ENCODE results near the gene SGO1. TPM values are rescaled to one million over a fixed set of nuclear protein-coding genes. Genes with fewer than 3 reads are reported as not detected.
A peak's percentile ranks its signal among the peaks of the same experiment; 100 is the strongest.
"Not testable (repeated sequence)": the region's sequence is repeated elsewhere in the genome, so short reads cannot be mapped to it uniquely, and the experiment has no call there.

The SGO1 gene
- total RNA-seq, 1 experiment from 2014 or later = 34.3 TPM

- POLR2A ChIA-PET; DNase-seq (ENCODE audit: low spot score); H3K4me1 Mint-ChIP-seq; H3K4me3 Mint-ChIP-seq; ATAC-seq; CTCF ChIA-PET; H3K27ac Mint-ChIP-seq; H3K27me3 Mint-ChIP-seq (ENCODE audit: low read depth); H3K36me3 Mint-ChIP-seq: not testable (repeated sequence)
- H3K9me3 Mint-ChIP-seq = peaks cover 21% of the 10 kb centered on the region
Observed at GRCh38 chr3:20207945-20208344, 21.9 kb upstream of the SGO1 start.

DNA sequence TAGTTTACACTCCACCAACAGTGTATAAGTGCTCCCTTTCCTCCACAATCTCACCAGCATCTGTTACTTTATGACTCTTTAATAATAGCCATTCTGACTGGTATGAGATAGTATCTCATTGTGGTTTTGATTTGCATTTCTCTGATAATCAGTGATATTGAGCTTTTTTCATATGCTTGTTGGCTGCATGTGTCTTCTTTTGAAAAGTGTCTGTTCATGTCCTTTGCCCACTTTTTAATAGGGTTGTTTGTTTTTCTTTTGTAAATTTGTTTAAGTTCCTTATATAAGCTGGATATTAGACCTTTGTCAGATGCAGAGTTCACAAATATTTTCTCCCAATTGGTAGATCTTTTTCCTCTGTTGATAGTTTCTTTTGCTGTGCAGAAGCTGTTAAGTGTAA is 19.9 kb upstream of the SGO1 start:
- POLR2A ChIA-PET; H3K36me3 Mint-ChIP-seq; DNase-seq (ENCODE audit: low spot score); H3K4me3 Mint-ChIP-seq; H3K4me1 Mint-ChIP-seq; CTCF ChIA-PET; H3K27me3 Mint-ChIP-seq (ENCODE audit: low read depth); ATAC-seq; H3K27ac Mint-ChIP-seq: not testable (repeated sequence)
- H3K9me3 Mint-ChIP-seq = peaks cover 21% of the 10 kb centered on the region

DNA sequence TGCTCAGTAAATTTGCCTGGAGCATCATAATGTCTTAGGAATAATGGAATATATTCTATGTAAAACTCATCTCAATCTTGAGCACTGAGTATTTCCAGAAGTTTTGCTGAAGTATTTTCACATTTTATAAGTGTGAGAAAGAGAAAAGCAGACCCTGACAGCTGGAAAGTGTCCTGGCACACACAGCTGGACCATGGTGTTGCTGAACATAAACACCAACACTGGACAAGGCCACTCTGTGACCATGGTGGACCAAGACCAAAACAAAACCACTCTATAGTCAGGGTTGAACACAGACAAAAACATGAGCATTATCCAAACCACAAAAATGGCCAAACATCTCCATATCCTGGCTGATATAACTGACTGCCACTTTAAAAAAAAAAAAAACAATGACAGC is 15.1 kb upstream of the SGO1 start:
- ChIA-PET CTCF (no interaction called here), POLR2A (no interaction called here)
- TF ChIP-seq CDX4 (CRISPR knock-in tag; IDR thresholded peaks at IDR 0.05; ENCODE audit: borderline replicate concordance) (no peak), CTCF (IDR thresholded peaks at IDR 0.05) (no peak), FOXP1 (CRISPR knock-in tag; IDR thresholded peaks at IDR 0.05; ENCODE audit: borderline replicate concordance) (no peak), NFE2L1 (CRISPR knock-in tag; IDR thresholded peaks at IDR 0.05) (no peak), ESRRA (CRISPR knock-in tag; IDR thresholded peaks at IDR 0.05; ENCODE audit: borderline replicate concordance) (no peak), ZNF121 (CRISPR knock-in tag; IDR thresholded peaks at IDR 0.05) (no peak), ZNF423 (CRISPR knock-in tag; IDR thresholded peaks at IDR 0.05) (no peak), TEAD4 (CRISPR knock-in tag; IDR thresholded peaks at IDR 0.05) (no peak), SMAD4 (CRISPR knock-in tag; IDR thresholded peaks at IDR 0.05) (no peak), ATF3 (CRISPR knock-in tag; conservative IDR thresholded peaks at IDR 0.05) (no peak), ZNF416 (CRISPR knock-in tag; IDR thresholded peaks at IDR 0.05) (no peak), IRF2 (CRISPR knock-in tag; IDR thresholded peaks at IDR 0.05; ENCODE audit: borderline replicate concordance, low read depth) (no peak)
- TF ChIP-seq, protein P1, sequence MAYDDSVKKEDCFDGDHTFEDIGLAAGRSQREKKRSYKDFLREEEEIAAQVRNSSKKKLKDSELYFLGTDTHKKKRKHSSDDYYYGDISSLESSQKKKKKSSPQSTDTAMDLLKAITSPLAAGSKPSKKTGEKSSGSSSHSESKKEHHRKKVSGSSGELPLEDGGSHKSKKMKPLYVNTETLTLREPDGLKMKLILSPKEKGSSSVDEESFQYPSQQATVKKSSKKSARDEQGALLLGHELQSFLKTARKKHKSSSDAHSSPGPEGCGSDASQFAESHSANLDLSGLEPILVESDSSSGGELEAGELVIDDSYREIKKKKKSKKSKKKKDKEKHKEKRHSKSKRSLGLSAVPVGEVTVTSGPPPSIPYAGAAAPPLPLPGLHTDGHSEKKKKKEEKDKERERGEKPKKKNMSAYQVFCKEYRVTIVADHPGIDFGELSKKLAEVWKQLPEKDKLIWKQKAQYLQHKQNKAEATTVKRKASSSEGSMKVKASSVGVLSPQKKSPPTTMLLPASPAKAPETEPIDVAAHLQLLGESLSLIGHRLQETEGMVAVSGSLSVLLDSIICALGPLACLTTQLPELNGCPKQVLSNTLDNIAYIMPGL (CRISPR knock-in tag; IDR thresholded peaks at IDR 0.05) = no peak
- TF ChIP-seq, protein P2, sequence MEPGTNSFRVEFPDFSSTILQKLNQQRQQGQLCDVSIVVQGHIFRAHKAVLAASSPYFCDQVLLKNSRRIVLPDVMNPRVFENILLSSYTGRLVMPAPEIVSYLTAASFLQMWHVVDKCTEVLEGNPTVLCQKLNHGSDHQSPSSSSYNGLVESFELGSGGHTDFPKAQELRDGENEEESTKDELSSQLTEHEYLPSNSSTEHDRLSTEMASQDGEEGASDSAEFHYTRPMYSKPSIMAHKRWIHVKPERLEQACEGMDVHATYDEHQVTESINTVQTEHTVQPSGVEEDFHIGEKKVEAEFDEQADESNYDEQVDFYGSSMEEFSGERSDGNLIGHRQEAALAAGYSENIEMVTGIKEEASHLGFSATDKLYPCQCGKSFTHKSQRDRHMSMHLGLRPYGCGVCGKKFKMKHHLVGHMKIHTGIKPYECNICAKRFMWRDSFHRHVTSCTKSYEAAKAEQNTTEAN (CRISPR knock-in tag; IDR thresholded peaks at IDR 0.05) = no peak
- H3K27me3 Mint-ChIP-seq (ENCODE audit: low read depth) = no peaks in the 10 kb centered on the region
- H3K4me1 Mint-ChIP-seq = no peaks in the 10 kb centered on the region
- H3K9me3 Mint-ChIP-seq = peaks cover 9% of the 10 kb centered on the region
- DNase-seq (ENCODE audit: low spot score) (no peak), ATAC-seq (no peak)
- H3K27ac Mint-ChIP-seq = no peak overlapping the region
- no peaks in the 10 kb centered on the region for H3K36me3 Mint-ChIP-seq
- H3K4me3 Mint-ChIP-seq = no peak overlapping the region

DNA sequence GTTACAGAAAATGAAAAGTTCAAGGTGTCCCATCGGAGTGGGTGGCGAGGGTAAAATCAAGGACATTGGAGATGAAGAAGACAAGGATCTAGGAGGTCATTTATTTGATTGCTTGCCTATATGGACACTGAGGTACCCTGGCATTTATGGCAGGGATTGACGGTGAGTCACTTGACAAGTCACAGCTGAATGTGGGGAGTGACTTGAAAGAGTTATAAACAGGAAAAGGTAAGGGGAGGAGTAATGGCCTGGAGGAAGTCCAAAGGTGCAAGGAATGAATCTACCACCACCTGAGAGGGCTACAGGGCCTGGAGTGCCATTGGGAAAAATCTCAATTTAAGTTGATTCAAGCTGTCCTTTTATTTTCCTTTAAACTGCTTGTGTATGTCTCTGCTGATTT is 11.8 kb upstream of the SGO1 start:
- Mint-ChIP-seq H3K4me1 (no peaks in the 10 kb centered on the region), H3K27me3 (ENCODE audit: low read depth) (no peaks in the 10 kb centered on the region), H3K36me3 (no peaks in the 10 kb centered on the region), H3K4me3 (no peak overlapping the region), H3K9me3 (no peaks in the 10 kb centered on the region), H3K27ac (peak overlapping the region; percentile 5; the same call in 1 of the 2 replicates)
- POLR2A ChIA-PET = interaction anchor here (0.7 kb wide), 1 partner anchor 305 kb away, joined by 3 read pairs; no protein-coding TSS in a partner anchor
- DNase-seq (ENCODE audit: low spot score) (no peak), ATAC-seq (no peak)
- CTCF ChIA-PET = no interaction called here
- TF ChIP-seq ETV6 (CRISPR knock-in tag; IDR thresholded peaks at IDR 0.05) = no peak
